Spleen (tissue), 7 donors: ENCODE data around the gene RERG.
"Not testable (repeated sequence)": the region's sequence is repeated elsewhere in the genome, so short reads cannot be mapped to it uniquely, and the experiment has no call there.

Source experiments
- CTCF ChIP-seq, 11 experiments: fragments of 200-600 bp in 7 of 11; fragments of 450-650 bp in 4 of 11; sonication (generic) in 4 of 11; IDR thresholded peaks in 8 of 11; conservative IDR thresholded peaks in 3 of 11; 1 replicate in 7 of 11; 2 replicates in 4 of 11; pipeline versions ENCODE4 v1.4.0 to v1.8.0; 2016 to 2021; ENCODE audit warnings: antibody characterized with exemption in 11 of 11, inconsistent platforms in 4 of 11, mild to moderate bottlenecking in 1 of 11
- POLR2A ChIP-seq, 3 donors: fragments of 450-650 bp; IDR thresholded peaks; one replicate each; pipeline ENCODE4 v1.5.1; 2017; ENCODE audit warnings: antibody characterized with exemption in 3 of 3, mild to moderate bottlenecking in 1 of 3
- donor health status: DM: no; HTN: no; CAD: no; lungs with moderate emphysema.
- donor health status: DM: no; HTN: no; CAD: no.
- donor health status: DM: no; HTN: no; CAD: no.

- TF ChIP-seq CTCF (IDR thresholded peaks at IDR 0.05 in 8 of 11, conservative IDR thresholded peaks at IDR 0.05 in 3 of 11); POLR2A (IDR thresholded peaks at IDR 0.05): not testable (repeated sequence)
Measured at GRCh38 chr12:15077751-15078150, 143.5 kb downstream of the RERG start.
